ENCODE results near the gene OTOL1.

Gene OTOL1

DNA sequence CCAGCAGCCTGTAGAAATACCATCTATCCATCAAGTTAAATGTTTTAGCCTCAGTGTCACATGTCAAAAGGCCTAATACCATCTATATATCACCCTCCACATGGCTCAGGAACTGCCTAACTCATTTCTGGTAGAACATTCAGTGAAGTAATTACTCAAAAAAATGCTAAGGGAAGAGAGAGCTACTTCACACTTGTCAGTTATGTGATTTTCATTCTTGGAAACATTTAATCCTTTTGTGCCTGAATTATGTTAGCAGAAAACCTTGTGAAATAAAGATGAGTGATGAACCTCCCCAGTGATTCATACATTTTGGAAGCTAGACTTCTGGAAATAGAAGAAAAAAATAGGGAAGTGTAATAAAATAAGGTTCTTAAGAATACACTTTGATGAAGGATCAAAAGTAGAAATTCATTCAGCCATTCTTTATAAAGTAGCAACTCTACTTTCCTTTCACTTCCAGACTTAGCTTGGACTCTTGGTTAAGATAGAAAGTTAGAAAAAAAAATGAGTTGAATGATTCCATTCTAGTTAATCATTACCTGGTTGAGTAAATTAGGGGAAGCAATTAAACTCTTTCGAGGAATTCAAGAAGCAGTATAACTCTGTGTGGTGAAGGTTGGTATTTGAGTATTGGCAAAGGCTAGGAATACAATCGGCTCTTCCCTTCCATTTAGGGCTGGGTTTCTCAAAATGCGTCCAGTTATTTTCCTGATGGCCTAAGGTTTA, 3.6 kb downstream of the OTOL1 start:
- no peak for TF ChIP-seq REST (IDR thresholded peaks at IDR 0.05; ENCODE audit: insufficient read depth in 1 of 2, low read depth in 2 of 2, low read length in 2 of 2)
- TF ChIP-seq FOXP2 (optimal IDR thresholded peaks at IDR 0.05; ENCODE audit: borderline replicate concordance, extremely low read depth, extremely low read length, insufficient read depth) = no peak
- no peak for TF ChIP-seq SIN3A (IDR thresholded peaks at IDR 0.05; ENCODE audit: borderline replicate concordance, insufficient read depth, low read length)
- no peak for TF ChIP-seq TAF1 (IDR thresholded peaks at IDR 0.05; ENCODE audit: borderline replicate concordance, insufficient read depth, low read length)
- TF ChIP-seq POLR2AphosphoS5 (IDR thresholded peaks at IDR 0.05; ENCODE audit: low read depth, low read length) = no peak

- TF ChIP-seq TAF1 (IDR thresholded peaks at IDR 0.05; ENCODE audit: borderline replicate concordance, insufficient read depth, low read length) (no peak), FOXP2 (optimal IDR thresholded peaks at IDR 0.05; ENCODE audit: borderline replicate concordance, extremely low read depth, extremely low read length, insufficient read depth) (no peak), SIN3A (IDR thresholded peaks at IDR 0.05; ENCODE audit: borderline replicate concordance, insufficient read depth, low read length) (no peak), REST (IDR thresholded peaks at IDR 0.05; ENCODE audit: insufficient read depth in 1 of 2, low read depth in 2 of 2, low read length in 2 of 2) (no peak), POLR2AphosphoS5 (IDR thresholded peaks at IDR 0.05; ENCODE audit: low read depth, low read length) (no peak)
These were observed 6.7 kb downstream of the OTOL1 start for GRCh38 chr3:161503271-161503670.

GRCh38 chr3:161508852-161509477, 12.4 kb downstream of the OTOL1 start:
- TF ChIP-seq FOXP2 (optimal IDR thresholded peaks at IDR 0.05; ENCODE audit: borderline replicate concordance, extremely low read depth, extremely low read length, insufficient read depth) (no peak), POLR2AphosphoS5 (IDR thresholded peaks at IDR 0.05; ENCODE audit: low read depth, low read length) (no peak), TAF1 (IDR thresholded peaks at IDR 0.05; ENCODE audit: borderline replicate concordance, insufficient read depth, low read length) (no peak), REST (IDR thresholded peaks at IDR 0.05; ENCODE audit: insufficient read depth in 1 of 2, low read depth in 2 of 2, low read length in 2 of 2) (no peak), SIN3A (IDR thresholded peaks at IDR 0.05; ENCODE audit: borderline replicate concordance, insufficient read depth, low read length) (no peak)

GRCh38 chr3:161510510-161511260, 14.1 kb downstream of the OTOL1 start:
- TF ChIP-seq REST (IDR thresholded peaks at IDR 0.05; ENCODE audit: insufficient read depth in 1 of 2, low read depth in 2 of 2, low read length in 2 of 2) (no peak), FOXP2 (optimal IDR thresholded peaks at IDR 0.05; ENCODE audit: borderline replicate concordance, extremely low read depth, extremely low read length, insufficient read depth) (no peak), TAF1 (IDR thresholded peaks at IDR 0.05; ENCODE audit: borderline replicate concordance, insufficient read depth, low read length) (no peak), POLR2AphosphoS5 (IDR thresholded peaks at IDR 0.05; ENCODE audit: low read depth, low read length) (no peak), SIN3A (IDR thresholded peaks at IDR 0.05; ENCODE audit: borderline replicate concordance, insufficient read depth, low read length) (no peak)

All from PFSK-1 (cell line).